Activated CD4-positive, alpha-beta memory T cell treated with anti-CD3 and anti-CD28 coated beads for 36 hours (primary cell): ENCODE results near the gene LBX2. TPM values are rescaled to one million over a fixed set of nuclear protein-coding genes. Genes with fewer than 3 reads are reported as not detected.
"Not testable (repeated sequence)": the region's sequence is repeated elsewhere in the genome, so short reads cannot be mapped to it uniquely, and the experiment has no call there.

ENCODE experiments used
- CTCF ChIA-PET: fragments of 350-600 bp; sonication (Branson Sonifier 250); formaldehyde crosslinking; loops from one replicate; lab custom pipeline; 2021; ENCODE audit warnings: antibody characterized with exemption, inconsistent platforms; lab: Charles Lee
- POLR2A ChIA-PET: fragments of 350-600 bp; sonication (Branson Sonifier 250); formaldehyde crosslinking; loops from one replicate; lab custom pipeline; 2021; ENCODE audit warnings: antibody characterized with exemption; lab: Charles Lee
- DNase-seq: peaks from one replicate; pipeline ENCODE4 v3.0.0-alpha.2; 2020
- H3K27ac Mint-ChIP-seq: one replicate; pipeline ENCODE4 v1.8.0; 2021; ENCODE audit warnings: mixed read lengths
- H3K27me3 Mint-ChIP-seq: one replicate; pipeline ENCODE4 v1.8.0; 2021; ENCODE audit warnings: mixed read lengths
- H3K36me3 Mint-ChIP-seq: one replicate; pipeline ENCODE4 v1.8.0; 2021; ENCODE audit warnings: mixed read lengths
- H3K4me1 Mint-ChIP-seq: one replicate; pipeline ENCODE4 v1.8.0; 2021; ENCODE audit warnings: low read depth, mixed read lengths
- H3K4me3 Mint-ChIP-seq: one replicate; pipeline ENCODE4 v1.8.0; 2021; ENCODE audit warnings: mild to moderate bottlenecking, mixed read lengths
- H3K9me3 Mint-ChIP-seq: one replicate; pipeline ENCODE4 v1.8.0; 2021; ENCODE audit warnings: mixed read lengths
- intact Hi-C: fragments of 100-400 bp; cut with micrococcal nuclease; formaldehyde crosslinking; loops from one replicate; pipeline ENCODE4 v1.15.1; 2023
- total RNA-seq, 2 experiments: library from RNA; stranded (reverse); gene quantifications; one replicate each; pipeline ENCODE4 v1.2.3, GENCODE V29; 2021

The LBX2 gene
- total RNA-seq, 2 experiments from 2014 or later, result 0.52 to 0.63 TPM

GRCh38 chr2:74493546-74493945 is 5.9 kb downstream of the LBX2 start:
- peaks cover 7% of the 10 kb centered on the region for H3K27me3 Mint-ChIP-seq
- POLR2A ChIA-PET, result interaction anchor here (1.1 kb wide), 1 partner anchor 21 kb away, joined by 3 read pairs; no protein-coding TSS in a partner anchor

GRCh38 chr2:74491648-74492544 is 7.5 kb downstream of the LBX2 start:
- H3K27ac Mint-ChIP-seq, result no peak overlapping the region
- H3K4me3 Mint-ChIP-seq, result no peak overlapping the region
- intact Hi-C loops, result no loop called here
- DNase-seq, result no peak
- H3K4me1 Mint-ChIP-seq, result no peaks in the 10 kb centered on the region
- ChIA-PET CTCF (no interaction called here), POLR2A (interaction anchor here (1.4 kb wide), 1 partner anchor 10 kb away, joined by 3 read pairs; no protein-coding TSS in a partner anchor)
- peaks cover 21% of the 10 kb centered on the region for H3K36me3 Mint-ChIP-seq
- no peaks in the 10 kb centered on the region for H3K9me3 Mint-ChIP-seq
- H3K27me3 Mint-ChIP-seq, result no peaks in the 10 kb centered on the region

More at GRCh38 chr2:74493546-74493945, 5.9 kb downstream of the LBX2 start:
- CTCF ChIA-PET, result interaction anchor here (0.6 to 1.4 kb wide), 3 partner anchors 10 to 13 kb away, joined by 3 to 6 read pairs (median 4); partner anchors contain the start of genes CCDC142 and TTC31
- peaks cover 20% of the 10 kb centered on the region for H3K36me3 Mint-ChIP-seq
- H3K4me3 Mint-ChIP-seq, result no peak overlapping the region
- peaks cover 11% of the 10 kb centered on the region for H3K4me1 Mint-ChIP-seq
- no peak for DNase-seq
- intact Hi-C loops, result no loop called here
- no peak overlapping the region for H3K27ac Mint-ChIP-seq
- H3K9me3 Mint-ChIP-seq, result no peaks in the 10 kb centered on the region

GRCh38 chr2:74489906-74490305 is 9.5 kb downstream of the LBX2 start:
- POLR2A ChIA-PET, result interaction anchor here (0.8 kb wide), 1 partner anchor 41 kb away, joined by 4 read pairs; no protein-coding TSS in a partner anchor
- CTCF ChIA-PET, result interaction anchor here (1.6 to 2.3 kb wide), 2 partner anchors 96 to 98 kb away, joined by 3 to 6 read pairs; no protein-coding TSS in a partner anchor
- DNase-seq, result no peak
- peaks cover 2% of the 10 kb centered on the region for H3K4me1 Mint-ChIP-seq
- no peak overlapping the region for H3K27ac Mint-ChIP-seq
- no peak overlapping the region for H3K4me3 Mint-ChIP-seq
- intact Hi-C loops, result no loop called here
- H3K27me3 Mint-ChIP-seq, result no peaks in the 10 kb centered on the region
- H3K36me3 Mint-ChIP-seq, result peaks cover 29% of the 10 kb centered on the region
- H3K9me3 Mint-ChIP-seq, result no peaks in the 10 kb centered on the region

GRCh38 chr2:74488643-74489481 is 10.5 kb downstream of the LBX2 start:
- CTCF ChIA-PET, result interaction anchor here (0.6 to 2.3 kb wide), 3 partner anchors 77 to 100 kb away, joined by 3 to 6 read pairs (median 3); no protein-coding TSS in a partner anchor
- Mint-ChIP-seq H3K27ac (no peak overlapping the region), H3K4me3 (no peak overlapping the region), H3K4me1 (peaks cover 4% of the 10 kb centered on the region), H3K27me3 (no peaks in the 10 kb centered on the region), H3K36me3 (peaks cover 31% of the 10 kb centered on the region), H3K9me3 (no peaks in the 10 kb centered on the region)
- POLR2A ChIA-PET, result interaction anchor here (0.8 kb wide), 1 partner anchor 42 kb away, joined by 4 read pairs; no protein-coding TSS in a partner anchor
- DNase-seq, result no peak
- intact Hi-C loops, result no loop called here

GRCh38 chr2:74486141-74486540 is 13.3 kb downstream of the LBX2 start:
- no peak for DNase-seq
- Mint-ChIP-seq H3K4me1 (peaks cover 18% of the 10 kb centered on the region), H3K9me3 (no peaks in the 10 kb centered on the region), H3K4me3 (no peak overlapping the region), H3K27ac (no peak overlapping the region), H3K27me3 (no peaks in the 10 kb centered on the region), H3K36me3 (peaks cover 27% of the 10 kb centered on the region)
- POLR2A ChIA-PET, result no interaction called here
- intact Hi-C loops, result no loop called here
- CTCF ChIA-PET, result interaction anchor here (8.8 kb wide), 1 partner anchor 100 kb away, joined by 145 read pairs; no protein-coding TSS in a partner anchor

- not testable (repeated sequence) for H3K27me3 Mint-ChIP-seq, H3K9me3 Mint-ChIP-seq, DNase-seq
- ChIA-PET CTCF (interaction anchor here (1.0 to 8.8 kb wide), 14 partner anchors 10 to 216 kb away, joined by 3 to 145 read pairs (median 5); partner anchors contain the start of genes AUP1, HTRA2, MOGS and MRPL53), POLR2A (interaction anchor here (0.6 to 3.6 kb wide), 10 partner anchors 11 to 143 kb away, joined by 3 to 31 read pairs (median 4); partner anchors contain the start of genes AUP1, DQX1, HTRA2 and MRPL53)
- Mint-ChIP-seq H3K4me1 (peaks cover 35% of the 10 kb centered on the region), H3K4me3 (peak overlapping the region; percentile 100), H3K36me3 (peaks cover 26% of the 10 kb centered on the region), H3K27ac (peak overlapping the region; percentile 99)
- intact Hi-C loops, result loop anchor here (1.0 to 2.0 kb wide), 8 partner anchors 15 to 104 kb away; partner anchors contain the start of genes AUP1, DOK1, HTRA2 and PCGF1
These were observed 15.7 kb downstream of the LBX2 start for GRCh38 chr2:74483675-74484164.

GRCh38 chr2:74482801-74483674 is 16.4 kb downstream of the LBX2 start, which contains the start of the genes CCDC142 and TTC31:
TSS of gene CCDC142 (minus strand) at chr2:74482998. CDS start at chr2:74482837, 161 bp downstream.
TSS of gene TTC31 (plus strand) at chr2:74483081. CDS start at chr2:74483096, 15 bp downstream.
- Mint-ChIP-seq H3K4me1 (peaks cover 35% of the 10 kb centered on the region), H3K4me3 (peak within 1 kb of the TSS; percentile 100), H3K27me3 (no peaks in the 10 kb centered on the region), H3K36me3 (peaks cover 26% of the 10 kb centered on the region), H3K27ac (peak within 1 kb of the TSS; percentile 99), H3K9me3 (no peaks in the 10 kb centered on the region)
- intact Hi-C loops, result loop anchor here (1.0 to 2.0 kb wide), 9 partner anchors 11 to 104 kb away; partner anchors contain the start of genes AUP1, DOK1, HTRA2 and MRPL53
- CTCF ChIA-PET, result interaction anchor here (0.8 to 8.8 kb wide), 23 partner anchors 10 to 485 kb away, joined by 3 to 145 read pairs (median 6); partner anchors contain the start of genes AUP1, C2orf81, HTRA2 and INO80B
- POLR2A ChIA-PET, result interaction anchor here (0.8 to 3.6 kb wide), 14 partner anchors 9 to 106 kb away, joined by 3 to 31 read pairs (median 4); partner anchors contain the start of genes AUP1, DQX1, HTRA2 and INO80B
- peak; percentile 96 for DNase-seq

- no peaks in the 10 kb centered on the region for H3K27me3 Mint-ChIP-seq
- peak overlapping the region; percentile 100 for H3K4me3 Mint-ChIP-seq
- intact Hi-C loops, result loop anchor here (1.0 to 2.0 kb wide), 2 partner anchors 10 to 73 kb away; partner anchors contain the start of genes DOK1 and MRPL53
- H3K9me3 Mint-ChIP-seq, result no peaks in the 10 kb centered on the region
- peak; percentile 73 for DNase-seq
- H3K27ac Mint-ChIP-seq, result peak overlapping the region; percentile 99
- ChIA-PET POLR2A (interaction anchor here (0.5 to 3.6 kb wide), 11 partner anchors 9 to 103 kb away, joined by 3 to 31 read pairs (median 4); partner anchors contain the start of genes AUP1, HTRA2, INO80B and MRPL53), CTCF (interaction anchor here (0.8 to 8.8 kb wide), 22 partner anchors 9 to 486 kb away, joined by 3 to 145 read pairs (median 6); partner anchors contain the start of genes AUP1, C2orf81, HTRA2 and INO80B)
- H3K36me3 Mint-ChIP-seq, result peaks cover 26% of the 10 kb centered on the region
- H3K4me1 Mint-ChIP-seq, result peaks cover 35% of the 10 kb centered on the region
These were observed 17.2 kb downstream of the LBX2 start for GRCh38 chr2:74481961-74482800.

GRCh38 chr2:74481431-74481830 is 18.0 kb downstream of the LBX2 start:
- POLR2A ChIA-PET, result interaction anchor here (0.5 to 3.6 kb wide), 11 partner anchors 9 to 104 kb away, joined by 3 to 31 read pairs (median 3); partner anchors contain the start of genes AUP1, HTRA2, INO80B and MRPL53
- Mint-ChIP-seq H3K27ac (no peak overlapping the region), H3K27me3 (no peaks in the 10 kb centered on the region), H3K36me3 (peaks cover 24% of the 10 kb centered on the region), H3K4me3 (peak overlapping the region; percentile 100), H3K4me1 (peaks cover 35% of the 10 kb centered on the region), H3K9me3 (no peaks in the 10 kb centered on the region)
- CTCF ChIA-PET, result interaction anchor here (0.6 to 8.8 kb wide), 11 partner anchors 8 to 270 kb away, joined by 3 to 145 read pairs (median 7); partner anchors contain the start of genes AUP1, HTRA2, INO80B and MRPL53
- intact Hi-C loops, result no loop called here
- DNase-seq, result no peak
